GM19324 (cell line): ENCODE results near the gene ZNF516.

Experiments
- ATAC-seq: cut with Tn5 transposase; IDR thresholded peaks from one replicate; pipeline ENCODE4 v1.9.1; 2021; ENCODE audit warnings: mild to moderate bottlenecking, moderate library complexity; ENCODE audit not compliant: unreplicated experiment, low FRiP score

ZNF516 gene

GRCh38 chr18:76472829-76473228, 22.2 kb downstream of the ZNF516 start:
- ATAC-seq: no peak

- no peak for ATAC-seq
These were observed 23.4 kb downstream of the ZNF516 start for GRCh38 chr18:76471593-76471992.

GRCh38 chr18:76468345-76469304, 26.4 kb downstream of the ZNF516 start:
- no peak for ATAC-seq

GRCh38 chr18:76467371-76468190, 27.5 kb downstream of the ZNF516 start:
- no peak for ATAC-seq

DNA sequence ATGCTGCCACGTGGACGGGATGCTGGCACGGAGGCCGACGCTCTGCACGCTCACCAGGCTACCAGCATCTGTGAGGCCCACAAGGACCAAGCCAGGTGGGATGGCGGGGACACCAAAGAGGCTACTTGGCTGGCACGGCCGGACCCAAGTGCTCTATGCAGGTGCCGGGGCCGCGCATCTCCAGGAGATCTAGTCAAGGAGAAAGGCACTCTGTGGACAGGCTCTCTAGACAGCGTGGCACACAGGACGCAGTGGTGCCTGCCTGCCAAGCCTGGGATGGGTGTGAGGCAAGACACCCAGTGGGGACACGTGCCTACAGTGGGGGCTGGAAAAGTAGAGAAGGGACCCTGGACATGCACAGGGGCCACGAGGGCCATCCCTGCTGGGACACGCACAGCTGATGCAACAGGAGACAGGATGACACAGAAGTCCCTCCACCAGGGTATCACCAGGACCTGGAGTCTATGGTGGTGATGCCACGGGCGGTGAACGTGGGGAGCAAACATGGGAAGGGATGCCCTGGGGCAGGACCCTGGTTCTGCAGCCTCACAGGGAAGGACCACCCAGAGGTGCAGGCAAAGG, 28.5 kb downstream of the ZNF516 start:
- no peak for ATAC-seq

- no peak for ATAC-seq
These were observed 29.2 kb downstream of the ZNF516 start for GRCh38 chr18:76465630-76466409.

DNA sequence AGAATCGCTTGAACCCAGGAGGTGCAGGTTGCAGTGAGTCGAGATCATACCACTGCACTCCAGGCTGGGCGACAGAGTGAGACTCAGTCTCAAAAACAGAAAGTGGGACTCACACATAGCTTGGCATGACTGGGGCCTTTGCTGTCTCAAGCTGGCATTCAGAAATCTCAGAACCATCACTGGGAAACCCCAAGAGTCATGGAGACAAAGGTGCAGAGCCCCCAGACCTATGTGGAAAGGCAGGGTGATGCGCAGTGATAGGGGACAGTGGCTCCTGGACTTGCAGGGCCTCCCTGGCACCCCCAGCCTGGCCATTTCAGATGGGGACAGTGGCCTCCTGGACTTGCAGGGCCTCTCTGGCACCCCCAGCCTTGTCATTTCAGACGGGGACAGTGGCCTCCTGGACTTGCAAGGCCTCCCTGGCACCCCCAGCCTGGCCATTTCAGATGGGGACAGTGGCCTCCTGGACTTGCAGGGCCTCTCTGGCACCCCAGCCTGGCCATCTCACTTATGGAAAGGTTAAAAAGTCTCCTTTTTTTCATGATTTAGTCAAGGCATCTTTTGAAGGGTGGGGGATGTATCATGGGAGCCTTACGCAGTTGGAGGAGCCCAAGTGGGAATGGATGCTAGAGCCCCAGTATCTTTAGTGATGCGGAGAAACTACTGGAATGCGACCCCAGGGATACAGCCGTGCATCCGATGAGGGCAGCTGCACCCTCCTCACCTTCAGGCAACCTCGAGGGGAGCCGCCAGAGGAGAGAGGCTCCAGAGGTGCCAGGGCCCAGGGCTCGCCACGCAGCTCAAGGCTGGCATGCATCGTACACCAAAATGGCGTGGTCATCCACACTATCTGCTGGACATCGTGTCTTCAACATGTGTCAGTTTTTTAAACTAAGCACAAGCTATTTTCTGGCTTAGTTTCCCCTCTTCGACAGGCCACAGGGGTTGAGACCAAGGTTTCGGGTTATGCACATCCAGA, 30.5 kb downstream of the ZNF516 start:
- no peak for ATAC-seq

DNA sequence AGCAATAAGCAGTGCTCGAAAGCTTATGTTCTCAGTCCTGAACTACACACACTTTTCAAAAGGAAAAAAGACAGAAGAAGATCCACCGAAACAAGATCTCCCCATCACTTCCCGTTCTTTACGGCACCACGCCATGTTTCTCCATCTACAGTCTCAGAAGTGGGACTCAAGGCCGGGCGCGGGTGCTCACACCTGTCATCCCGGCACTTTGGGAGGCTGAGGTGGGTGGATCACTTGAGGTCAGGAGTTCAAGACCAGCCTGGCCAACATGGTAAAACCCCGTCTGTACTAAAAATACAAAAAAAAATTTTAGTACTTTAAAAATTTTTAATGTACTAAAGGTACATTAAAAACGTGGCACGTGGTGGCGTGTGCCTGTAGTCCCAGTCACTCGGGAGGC, 31.2 kb downstream of the ZNF516 start:
- no peak for ATAC-seq

GRCh38 chr18:76463358-76463757, 31.7 kb downstream of the ZNF516 start:
- no peak for ATAC-seq

GRCh38 chr18:76462326-76462694, 32.7 kb downstream of the ZNF516 start:
- no peak for ATAC-seq

GRCh38 chr18:76461692-76462325, 33.2 kb downstream of the ZNF516 start:
- ATAC-seq: no peak

DNA sequence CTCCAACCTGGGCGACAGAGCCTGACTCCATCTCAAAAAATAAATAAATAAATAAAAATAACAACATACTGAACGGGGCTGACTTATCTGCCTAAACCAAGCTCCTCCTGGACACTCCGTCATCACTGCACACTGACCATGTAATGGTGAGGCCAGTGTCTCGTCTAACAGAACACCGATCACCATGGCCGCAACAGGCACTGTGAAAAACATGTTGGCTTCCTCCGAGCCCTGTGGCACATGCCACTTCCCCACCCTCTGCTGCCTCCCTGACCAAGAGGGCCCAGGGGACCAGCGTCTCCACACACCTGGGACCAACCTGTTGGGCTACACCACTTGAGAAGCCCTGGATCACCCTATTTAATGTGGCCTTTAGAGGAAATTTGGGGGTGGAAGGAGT, 33.9 kb downstream of the ZNF516 start:
- ATAC-seq: no peak

DNA sequence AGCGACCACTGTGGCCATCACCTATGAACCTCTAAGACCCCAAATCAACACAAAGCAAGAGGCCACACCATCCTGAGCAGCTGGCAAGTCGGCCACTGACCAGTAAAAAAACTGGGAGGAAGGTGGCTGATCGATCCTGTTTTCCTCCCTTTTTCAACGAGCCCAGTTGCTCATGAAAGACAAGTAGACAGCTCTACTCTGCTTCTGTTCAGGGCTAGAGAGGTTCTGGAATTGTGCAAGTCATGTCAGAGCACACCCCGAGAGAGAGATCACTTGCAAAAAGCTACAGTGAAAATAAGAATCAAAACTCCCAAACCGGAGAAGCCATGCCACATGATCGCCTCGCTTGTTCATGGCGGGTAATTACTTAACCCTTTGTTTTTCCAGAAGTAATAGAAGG, 34.6 kb downstream of the ZNF516 start:
- no peak for ATAC-seq

DNA sequence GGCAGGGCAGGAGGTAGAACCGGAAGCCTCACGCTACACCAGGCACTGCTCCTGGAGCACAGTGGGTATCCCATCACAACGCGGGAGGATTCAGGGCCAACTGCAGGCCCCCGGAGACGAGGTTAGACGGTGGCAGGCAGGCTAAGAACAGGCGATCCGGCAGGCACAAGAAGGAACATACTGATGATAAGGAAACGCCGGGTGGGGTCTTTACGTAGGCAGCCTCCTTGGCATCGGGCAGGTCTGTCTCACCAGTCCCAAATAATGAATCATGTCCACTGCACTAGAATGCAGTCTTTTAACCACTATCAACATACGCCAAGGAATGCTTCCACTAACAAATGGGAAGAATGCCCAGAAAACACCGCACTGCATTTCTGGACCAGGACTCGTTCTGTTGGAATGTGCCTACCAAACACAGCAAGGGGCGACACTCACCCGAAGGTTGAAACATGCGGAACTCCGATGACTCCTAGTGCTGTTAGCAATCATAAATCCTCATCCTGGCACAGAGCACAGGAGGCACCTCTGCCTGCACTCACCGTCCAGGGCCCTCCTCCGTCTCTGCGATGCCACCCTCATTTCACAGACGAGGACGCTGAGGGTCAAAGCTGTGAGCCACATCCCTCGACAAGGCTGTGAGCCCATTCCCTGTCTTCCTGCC, 35.2 kb downstream of the ZNF516 start:
- ATAC-seq: no peak

DNA sequence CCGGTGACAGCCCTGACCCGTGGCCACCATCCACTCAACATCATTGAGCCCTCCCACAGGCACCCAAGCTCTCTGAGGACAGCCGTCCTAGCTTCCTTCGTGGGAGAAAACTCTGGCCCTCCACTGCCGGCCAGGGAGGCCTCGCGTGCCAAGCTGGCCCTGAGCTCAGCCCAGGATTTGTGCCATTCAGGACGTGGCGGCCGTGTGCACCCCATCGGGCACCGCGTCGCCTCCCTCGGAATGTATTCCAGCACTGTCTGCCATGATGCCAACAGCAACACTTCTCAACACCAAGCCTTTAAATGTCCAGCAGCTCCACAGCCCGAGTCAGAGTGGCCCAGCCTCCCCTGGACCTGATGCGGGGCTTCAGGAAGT, 35.7 kb downstream of the ZNF516 start:
- ATAC-seq: no peak

DNA sequence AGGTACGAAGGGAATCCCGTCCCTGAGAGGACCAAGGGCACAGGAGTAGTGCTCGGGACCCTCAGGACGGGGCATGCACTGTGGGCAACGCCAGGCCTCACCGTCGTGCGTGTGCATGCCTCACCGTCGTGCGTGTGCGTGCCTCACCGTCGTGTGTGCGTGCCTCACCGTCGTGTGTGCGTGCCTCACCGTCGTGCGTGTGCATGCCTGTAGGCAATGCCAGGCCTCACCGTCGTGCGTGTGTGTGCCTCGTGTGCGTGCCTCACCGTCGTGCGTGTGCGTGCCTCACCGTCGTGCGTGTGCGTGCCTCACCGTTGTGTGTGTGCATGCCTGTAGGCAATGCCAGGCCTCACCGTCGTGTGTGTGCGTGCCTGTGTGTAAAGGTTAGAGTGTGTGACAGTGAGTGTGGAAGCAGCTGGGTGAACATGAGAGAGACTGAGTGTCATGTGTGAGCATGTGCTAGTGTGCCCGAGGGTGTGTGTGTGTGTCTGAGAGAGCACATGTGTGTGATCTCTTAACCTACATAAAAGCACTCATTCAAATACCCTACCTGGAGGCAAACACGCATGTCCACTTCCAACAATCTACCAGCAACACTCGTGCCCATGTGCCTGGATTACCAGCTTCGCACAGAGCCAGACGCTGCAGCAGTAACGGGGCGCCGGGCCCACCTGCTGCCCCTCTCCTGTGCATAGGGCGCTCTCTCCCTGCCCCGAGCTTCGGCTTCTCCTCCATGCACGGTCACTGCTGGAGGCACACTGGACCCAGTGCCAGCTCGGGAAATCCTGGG, 36.3 kb downstream of the ZNF516 start:
- no peak for ATAC-seq

DNA sequence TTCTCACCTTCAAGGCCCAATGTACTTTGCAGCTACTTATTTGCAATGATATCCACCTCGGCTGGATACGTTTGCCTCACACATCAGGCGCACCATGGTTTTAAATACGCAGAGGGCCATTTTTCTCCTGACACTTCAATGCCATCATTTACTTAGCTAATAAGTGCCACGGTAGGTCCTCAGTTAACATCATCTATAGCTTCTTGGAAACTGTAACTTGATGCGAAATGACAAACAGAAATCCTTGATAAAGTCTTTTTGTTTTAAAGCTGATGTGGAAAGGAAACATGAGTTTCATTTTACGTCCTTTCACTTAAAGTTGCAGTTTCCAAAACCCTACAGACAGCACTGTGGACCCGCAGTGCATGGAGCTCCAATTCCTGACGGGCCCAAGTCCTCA, 37.1 kb downstream of the ZNF516 start:
- ATAC-seq: no peak

- no peak for ATAC-seq
These were observed 37.6 kb downstream of the ZNF516 start for GRCh38 chr18:76457475-76457874.
